GM18873 (cell line): Measurements from ENCODE around the gene FOXI2.

Source experiments
- ATAC-seq: cut with Tn5 transposase; IDR thresholded peaks from one replicate; pipeline ENCODE4 v1.9.1; 2021; ENCODE audit warnings: mild to moderate bottlenecking, moderate library complexity, moderate number of reproducible peaks; ENCODE audit not compliant: unreplicated experiment, low FRiP score

The FOXI2 gene

GRCh38 chr10:127740596-127740995, 3.6 kb downstream of the FOXI2 start:
- no peak for ATAC-seq

GRCh38 chr10:127743205-127743604, 6.2 kb downstream of the FOXI2 start:
- ATAC-seq = no peak

GRCh38 chr10:127744956-127745355, 8.0 kb downstream of the FOXI2 start:
- no peak for ATAC-seq

- no peak for ATAC-seq
Observed at GRCh38 chr10:127745861-127746260, 8.9 kb downstream of the FOXI2 start.

GRCh38 chr10:127755753-127756152, 18.8 kb downstream of the FOXI2 start:
- no peak for ATAC-seq

GRCh38 chr10:127756264-127756663, 19.3 kb downstream of the FOXI2 start:
- no peak for ATAC-seq

- ATAC-seq = no peak
Observed at GRCh38 chr10:127757033-127757432, 20.0 kb downstream of the FOXI2 start.

- no peak for ATAC-seq
Observed at GRCh38 chr10:127759276-127759675, 22.3 kb downstream of the FOXI2 start.

GRCh38 chr10:127762925-127763324, 25.9 kb downstream of the FOXI2 start:
- ATAC-seq = no peak

- no peak for ATAC-seq
Observed at GRCh38 chr10:127774766-127775559, 38.0 kb downstream of the FOXI2 start.

- ATAC-seq = no peak
Observed at GRCh38 chr10:127776816-127777215, 39.8 kb downstream of the FOXI2 start.

- ATAC-seq = no peak
Observed at GRCh38 chr10:127781412-127781811, 44.4 kb downstream of the FOXI2 start.

GRCh38 chr10:127787873-127788272, 50.9 kb downstream of the FOXI2 start:
- ATAC-seq = no peak

- ATAC-seq = no peak
Observed at GRCh38 chr10:127790066-127790624, 53.2 kb downstream of the FOXI2 start.
